DOHH2 (cell line): ENCODE data around the gene SLC34A1.
"Not testable (repeated sequence)": the region's sequence is repeated elsewhere in the genome, so short reads cannot be mapped to it uniquely, and the experiment has no call there.

Source experiments
- EZH2phosphoT487 ChIP-seq: fragments of 200-600 bp; sonication (generic); IDR thresholded peaks from 2 replicates; pipeline ENCODE4 v1.6.1; 2017; ENCODE audit warnings: borderline replicate concordance, mild to moderate bottlenecking, antibody characterized with exemption, low read length, moderate library complexity, mixed read lengths
- TF ChIP-seq, protein P1 (sequence below): fragments of 200-600 bp; sonication (generic); IDR thresholded peaks from one replicate; pipeline ENCODE4 v1.5.1; 2014; ENCODE audit warnings: antibody characterized with exemption, mild to moderate bottlenecking, low read depth, low read length; ENCODE audit not compliant: poor library complexity, severe bottlenecking

DNA sequence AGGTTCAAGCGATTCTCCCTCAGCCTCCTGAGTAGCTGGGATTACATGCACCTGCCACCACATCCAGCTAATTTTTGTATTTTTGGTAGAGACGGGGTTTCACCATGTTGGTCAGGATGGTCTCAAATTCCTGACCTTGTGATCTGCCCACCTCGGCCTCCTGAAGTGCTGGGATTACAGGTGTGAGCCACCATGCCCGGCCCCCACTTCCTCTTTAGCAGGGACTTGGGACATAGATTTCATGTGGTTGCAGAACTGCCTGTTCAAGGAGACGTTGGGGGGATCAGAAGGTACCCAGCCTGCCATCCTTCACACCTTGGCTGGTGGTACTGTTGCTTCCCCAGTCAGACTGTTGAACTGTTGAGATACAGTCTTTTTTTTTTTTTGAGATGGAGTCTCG, 32.8 kb downstream of the SLC34A1 start:
- TF ChIP-seq, protein P1, sequence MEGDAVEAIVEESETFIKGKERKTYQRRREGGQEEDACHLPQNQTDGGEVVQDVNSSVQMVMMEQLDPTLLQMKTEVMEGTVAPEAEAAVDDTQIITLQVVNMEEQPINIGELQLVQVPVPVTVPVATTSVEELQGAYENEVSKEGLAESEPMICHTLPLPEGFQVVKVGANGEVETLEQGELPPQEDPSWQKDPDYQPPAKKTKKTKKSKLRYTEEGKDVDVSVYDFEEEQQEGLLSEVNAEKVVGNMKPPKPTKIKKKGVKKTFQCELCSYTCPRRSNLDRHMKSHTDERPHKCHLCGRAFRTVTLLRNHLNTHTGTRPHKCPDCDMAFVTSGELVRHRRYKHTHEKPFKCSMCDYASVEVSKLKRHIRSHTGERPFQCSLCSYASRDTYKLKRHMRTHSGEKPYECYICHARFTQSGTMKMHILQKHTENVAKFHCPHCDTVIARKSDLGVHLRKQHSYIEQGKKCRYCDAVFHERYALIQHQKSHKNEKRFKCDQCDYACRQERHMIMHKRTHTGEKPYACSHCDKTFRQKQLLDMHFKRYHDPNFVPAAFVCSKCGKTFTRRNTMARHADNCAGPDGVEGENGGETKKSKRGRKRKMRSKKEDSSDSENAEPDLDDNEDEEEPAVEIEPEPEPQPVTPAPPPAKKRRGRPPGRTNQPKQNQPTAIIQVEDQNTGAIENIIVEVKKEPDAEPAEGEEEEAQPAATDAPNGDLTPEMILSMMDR, result not testable (repeated sequence)
- not testable (repeated sequence) for TF ChIP-seq EZH2phosphoT487
